HL-60/S4 treated with phorbol 12-myristate 13-acetate at 8.2 ng/mL for 4 days and 3 days (cell line): ENCODE data around the gene ANXA11.

ENCODE experiments used
- in situ Hi-C: fragments of 300-500 bp; cut with MboI; formaldehyde crosslinking; loops from 2 replicates; pipeline ENCODE4 v1.15.0; 2022; ENCODE audit warnings: low sequenced_read_pairs

The ANXA11 gene

DNA sequence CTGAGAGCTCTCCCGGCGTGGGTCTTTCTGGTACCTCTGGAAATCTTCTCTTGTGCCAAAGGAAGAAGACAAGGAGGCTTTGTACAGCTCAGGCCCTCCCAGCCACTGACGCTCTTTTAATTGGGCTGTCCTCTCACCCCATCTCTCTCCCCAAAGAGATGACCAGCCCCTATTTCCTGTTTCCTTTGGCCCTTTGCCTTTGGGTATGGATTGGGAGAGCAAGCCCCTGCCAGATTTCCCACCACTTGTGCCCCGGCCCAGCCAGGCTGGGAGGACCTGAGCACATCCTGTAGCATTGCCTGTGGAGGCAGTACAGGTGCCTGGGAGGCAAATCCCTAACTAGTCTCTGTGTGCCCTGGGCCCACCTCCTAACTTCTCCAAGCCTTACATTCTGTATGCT, 78.5 kb downstream of the ANXA11 start:
- in situ Hi-C loops, result no loop called here

DNA sequence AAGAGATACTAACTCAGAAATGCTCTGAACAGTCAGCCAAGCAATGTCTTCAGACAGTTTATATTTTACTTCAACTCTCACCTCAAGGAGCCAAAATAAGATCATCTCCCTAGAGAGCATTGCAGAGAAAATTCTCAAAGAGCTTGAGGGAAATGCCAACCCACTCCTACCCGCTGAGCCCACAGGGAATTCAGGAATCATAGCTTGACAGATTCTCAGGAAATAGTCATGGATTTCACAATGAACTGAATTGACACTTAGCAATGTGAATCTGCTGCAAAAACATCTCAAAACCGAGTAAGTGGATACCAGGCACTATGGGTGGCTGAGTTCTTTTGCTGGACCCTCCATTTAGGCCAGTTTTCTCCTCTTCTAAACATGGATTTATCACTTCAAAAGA, 82.6 kb downstream of the ANXA11 start:
- in situ Hi-C loops, result no loop called here

DNA sequence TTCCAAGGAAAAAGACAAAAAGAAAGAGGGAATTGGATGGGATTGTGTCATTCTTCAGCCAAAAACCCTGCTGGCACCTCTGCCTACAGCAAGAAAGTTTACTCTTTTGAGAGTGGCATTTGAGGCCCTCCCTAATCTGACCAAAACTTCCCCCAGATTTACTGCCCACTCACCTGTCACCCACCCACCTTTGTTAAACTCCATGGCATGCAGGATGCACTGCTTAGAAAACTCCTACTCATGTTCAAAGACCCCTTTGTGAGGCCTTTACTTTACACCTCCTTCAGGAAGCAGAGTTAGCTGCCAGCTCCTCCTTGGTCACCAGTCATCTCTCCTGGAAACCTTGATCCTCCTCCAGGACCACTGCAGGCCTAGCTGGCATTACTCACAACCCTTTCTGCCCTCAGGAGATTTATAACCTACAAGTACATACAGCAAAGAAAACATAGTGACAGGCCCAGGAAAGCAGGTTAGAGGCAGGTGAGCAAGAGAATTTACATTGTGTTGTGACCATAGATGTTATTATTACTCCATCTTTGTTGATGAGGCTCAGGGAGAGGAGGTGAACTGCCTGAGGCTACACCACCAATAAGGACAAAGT, 83.1 kb downstream of the ANXA11 start:
- in situ Hi-C loops, result no loop called here

DNA sequence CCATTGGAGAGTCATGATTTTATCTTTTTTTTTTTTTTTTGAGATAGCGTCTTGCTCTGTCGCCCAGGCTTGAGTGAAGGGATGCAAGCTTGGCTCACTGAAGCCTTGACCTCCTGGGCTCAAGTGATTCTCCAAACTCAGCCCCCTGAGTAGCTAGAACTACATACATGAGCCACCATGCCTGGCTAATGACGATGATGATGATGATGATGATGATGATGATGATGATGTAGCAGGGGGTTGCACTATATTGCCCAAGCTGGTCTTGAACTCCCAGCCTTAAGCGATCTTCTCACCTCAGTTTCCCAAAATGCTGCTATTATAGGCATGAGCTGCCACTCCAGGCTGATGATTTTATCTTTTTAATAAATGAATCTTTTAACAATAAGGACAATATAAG, 86.7 kb downstream of the ANXA11 start:
- in situ Hi-C loops, result no loop called here

DNA sequence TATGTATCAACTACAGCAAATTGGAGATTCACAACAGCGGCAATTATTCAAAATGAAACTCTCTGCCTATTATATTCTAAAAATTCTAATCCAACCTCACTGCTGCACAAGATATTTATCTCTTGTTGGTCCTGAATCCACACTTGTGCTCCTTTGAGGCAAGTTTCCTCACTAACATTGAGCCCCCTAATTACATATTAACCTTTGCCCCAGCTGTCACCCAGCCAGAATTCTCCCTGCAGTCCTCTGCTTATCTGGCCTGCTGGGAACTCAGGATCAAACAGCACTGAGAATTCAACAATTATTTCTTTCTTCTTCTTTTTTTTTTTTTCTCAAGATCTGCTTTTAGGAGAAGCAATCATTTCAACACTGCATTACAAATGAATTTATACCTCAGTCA, 94.4 kb downstream of the ANXA11 start:
- in situ Hi-C loops, result no loop called here

DNA sequence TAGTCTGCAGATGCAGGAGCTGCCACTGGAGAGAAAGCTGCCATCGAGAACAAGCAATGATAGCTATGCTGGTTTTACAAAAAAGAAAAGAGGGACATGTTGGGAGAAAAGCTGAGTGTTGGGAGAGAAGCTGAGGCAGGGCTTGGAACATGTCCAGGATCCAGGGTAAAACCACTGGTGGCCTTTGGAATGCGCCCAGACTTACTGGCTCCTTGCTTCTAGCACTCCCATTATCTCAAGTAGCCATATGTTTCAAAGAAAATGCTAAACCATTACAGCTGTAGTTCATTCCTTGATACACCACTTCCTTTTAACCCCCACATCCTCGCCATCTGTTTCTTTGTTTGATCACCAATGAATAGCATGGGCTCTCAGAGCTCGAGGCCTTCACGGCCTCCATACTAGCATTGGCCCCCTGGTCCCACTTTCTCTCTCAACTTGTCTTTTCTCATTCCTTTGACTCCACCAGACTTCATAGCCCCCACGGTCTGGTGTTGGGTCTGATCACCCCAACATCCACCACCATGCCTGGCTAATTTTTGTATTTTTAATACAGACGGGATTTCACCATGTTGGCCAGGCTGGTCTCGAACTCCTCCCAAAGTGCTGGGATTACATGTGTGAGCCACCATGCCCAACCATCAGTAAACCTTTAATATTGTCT, 96.6 kb downstream of the ANXA11 start:
- in situ Hi-C loops, result no loop called here

DNA sequence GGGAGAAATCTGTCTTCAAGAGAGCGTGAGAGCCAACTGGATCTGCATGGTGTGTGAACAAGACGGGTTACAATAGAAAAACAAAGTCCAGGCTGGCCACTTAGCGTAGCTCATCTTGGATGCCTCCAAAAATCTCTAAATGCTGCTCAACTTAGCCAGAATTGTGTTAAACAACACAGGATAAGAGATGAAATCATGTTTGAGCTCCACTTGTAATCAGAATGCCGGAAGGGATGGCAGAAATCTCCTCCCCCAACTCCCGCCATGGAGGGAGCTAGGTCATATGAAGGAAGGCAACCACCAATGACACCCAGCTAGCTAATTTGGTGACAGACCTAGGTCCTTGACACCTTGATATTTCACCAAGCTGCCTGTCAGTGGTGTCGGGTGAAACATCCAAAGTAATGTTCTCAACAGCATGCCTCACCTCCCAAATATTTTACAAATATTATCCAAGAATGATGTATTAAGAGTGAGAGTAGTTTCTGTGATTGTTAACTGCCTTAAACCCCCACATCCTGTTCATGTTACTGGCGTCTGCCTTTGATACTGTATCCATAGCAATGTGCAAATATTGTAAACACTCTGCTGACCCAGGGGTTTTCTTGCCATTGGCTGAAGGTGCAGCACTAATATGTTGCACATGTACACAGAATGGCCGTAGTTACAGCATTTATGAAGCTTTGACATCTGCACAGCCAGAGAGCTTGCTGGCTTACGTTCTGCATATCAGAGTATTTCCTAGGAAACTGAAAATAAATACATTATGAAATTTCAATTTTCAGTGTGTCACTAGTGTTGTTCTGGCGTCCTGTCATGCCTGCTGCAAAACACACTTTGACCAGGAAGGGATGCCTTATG, 101.0 kb downstream of the ANXA11 start:
- in situ Hi-C loops, result no loop called here
